GM15510 (cell line): ENCODE measurements around the gene MAT2B.

Source experiments
- POLR2A ChIP-seq: IDR thresholded peaks from 3 replicates; pipeline ENCODE4 v1.6.1; 2011; ENCODE audit warnings: borderline replicate concordance; ENCODE audit not compliant: insufficient read length; ENCODE audit errors: extremely low read depth

Gene MAT2B

GRCh38 chr5:163563880-163564279 lies 58.5 kb downstream of the MAT2B start:
- no peak for TF ChIP-seq POLR2A

DNA sequence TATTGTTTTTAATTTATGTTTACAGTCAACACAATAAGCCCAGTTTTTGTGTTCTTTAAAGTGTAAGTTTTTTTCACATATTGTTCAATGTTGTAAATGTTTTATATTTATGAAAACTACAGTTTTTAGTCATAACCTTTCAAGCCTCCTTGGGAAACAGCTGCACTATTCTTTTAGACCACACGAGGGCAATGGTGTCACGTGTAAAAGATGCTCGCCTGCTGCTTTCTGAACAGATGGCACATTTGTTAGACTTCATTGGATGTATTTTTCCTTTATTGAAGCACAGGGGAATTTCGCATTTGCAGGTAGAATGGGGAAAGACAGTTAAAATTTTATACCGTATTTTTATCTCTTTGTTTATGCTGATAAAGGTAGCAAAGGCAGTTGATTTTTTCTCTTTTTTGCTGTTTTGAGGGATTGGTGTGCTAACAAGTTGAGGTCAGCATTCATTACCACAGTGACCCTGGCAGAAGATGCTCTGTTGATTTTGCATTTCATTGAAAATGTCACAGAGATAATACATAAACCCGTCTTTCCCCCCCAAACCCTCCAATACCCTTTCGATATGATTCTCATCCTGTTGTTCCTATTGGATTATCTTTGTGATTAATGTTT lies 59.0 kb downstream of the MAT2B start:
- TF ChIP-seq POLR2A: no peak

- no peak for TF ChIP-seq POLR2A
Measured at GRCh38 chr5:163565492-163565891, 60.1 kb downstream of the MAT2B start.

DNA sequence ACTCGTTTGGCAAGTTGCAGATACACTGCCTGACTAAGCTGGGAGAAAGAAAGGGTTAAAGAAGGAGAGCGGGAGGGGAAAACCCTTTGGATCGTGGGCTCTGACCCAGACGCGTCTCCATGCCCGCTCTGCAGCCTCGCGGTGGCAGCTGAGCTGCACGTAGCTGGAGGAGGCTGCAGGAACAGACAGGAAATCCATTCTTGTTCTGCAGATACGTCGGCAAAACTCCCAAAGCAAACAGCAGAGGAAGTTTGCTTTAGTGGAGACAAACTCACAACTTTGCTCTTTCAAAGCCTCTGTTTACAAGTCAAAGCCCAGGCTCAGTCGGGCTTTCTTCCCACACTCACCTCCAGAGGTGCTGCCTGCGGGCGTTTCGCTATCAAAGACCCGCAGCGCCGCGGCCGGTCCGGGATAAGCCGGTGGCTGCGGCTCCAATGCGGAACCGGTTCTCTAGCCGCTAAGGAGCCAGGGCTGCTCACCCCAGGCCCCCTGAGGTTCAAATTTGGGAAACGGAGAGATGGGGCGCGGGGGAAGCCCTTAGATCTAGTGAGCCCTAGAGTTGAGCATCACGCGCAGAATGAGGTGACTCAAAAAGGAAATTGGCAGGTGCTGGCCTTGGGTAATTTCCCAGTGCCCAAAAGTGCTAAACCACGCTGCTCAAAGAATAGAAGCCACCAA lies 60.7 kb downstream of the MAT2B start:
- TF ChIP-seq POLR2A: no peak

- TF ChIP-seq POLR2A: no peak
Measured at GRCh38 chr5:163566678-163567077, 61.3 kb downstream of the MAT2B start.

GRCh38 chr5:163567811-163568210 lies 62.4 kb downstream of the MAT2B start:
- TF ChIP-seq POLR2A: no peak
